ENCODE results near the gene ISYNA1.

DNA sequence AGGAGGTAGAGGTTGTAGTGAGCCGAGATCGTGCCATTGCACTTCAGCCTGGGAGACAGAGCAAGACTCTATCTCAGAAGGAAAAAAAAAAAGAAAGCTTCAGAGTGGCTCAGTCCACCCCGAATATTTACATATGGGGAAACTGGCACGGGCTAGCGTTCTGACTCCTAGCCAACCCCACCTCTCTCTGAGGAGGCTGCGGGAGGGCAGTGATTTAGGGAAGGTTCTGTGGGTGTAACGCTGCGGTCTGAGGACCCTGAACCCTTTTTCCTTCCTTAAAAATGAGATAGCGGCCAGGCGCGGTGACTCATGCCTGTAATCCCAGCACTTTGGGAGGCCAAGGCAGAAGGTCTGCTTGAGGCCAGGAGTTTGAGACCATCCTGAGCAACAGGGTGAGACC, 45.5 kb downstream of the ISYNA1 start:
- TF ChIP-seq POLR2A (IDR thresholded peaks at IDR 0.05; ENCODE audit: low read depth, low read length) = no peak
- TF ChIP-seq, protein P1, sequence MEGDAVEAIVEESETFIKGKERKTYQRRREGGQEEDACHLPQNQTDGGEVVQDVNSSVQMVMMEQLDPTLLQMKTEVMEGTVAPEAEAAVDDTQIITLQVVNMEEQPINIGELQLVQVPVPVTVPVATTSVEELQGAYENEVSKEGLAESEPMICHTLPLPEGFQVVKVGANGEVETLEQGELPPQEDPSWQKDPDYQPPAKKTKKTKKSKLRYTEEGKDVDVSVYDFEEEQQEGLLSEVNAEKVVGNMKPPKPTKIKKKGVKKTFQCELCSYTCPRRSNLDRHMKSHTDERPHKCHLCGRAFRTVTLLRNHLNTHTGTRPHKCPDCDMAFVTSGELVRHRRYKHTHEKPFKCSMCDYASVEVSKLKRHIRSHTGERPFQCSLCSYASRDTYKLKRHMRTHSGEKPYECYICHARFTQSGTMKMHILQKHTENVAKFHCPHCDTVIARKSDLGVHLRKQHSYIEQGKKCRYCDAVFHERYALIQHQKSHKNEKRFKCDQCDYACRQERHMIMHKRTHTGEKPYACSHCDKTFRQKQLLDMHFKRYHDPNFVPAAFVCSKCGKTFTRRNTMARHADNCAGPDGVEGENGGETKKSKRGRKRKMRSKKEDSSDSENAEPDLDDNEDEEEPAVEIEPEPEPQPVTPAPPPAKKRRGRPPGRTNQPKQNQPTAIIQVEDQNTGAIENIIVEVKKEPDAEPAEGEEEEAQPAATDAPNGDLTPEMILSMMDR (conservative IDR thresholded peaks at IDR 0.05; ENCODE audit: low read depth, low read length) = no peak
- TF ChIP-seq RAD21 (IDR thresholded peaks at IDR 0.05; ENCODE audit: low read length) = no peak
- TF ChIP-seq MXI1 (IDR thresholded peaks at IDR 0.05; ENCODE audit: borderline replicate concordance, low read depth, low read length) = no peak
- TF ChIP-seq MAZ (IDR thresholded peaks at IDR 0.05; ENCODE audit: borderline replicate concordance, low read depth, low read length) = no peak
- TF ChIP-seq, protein P2, sequence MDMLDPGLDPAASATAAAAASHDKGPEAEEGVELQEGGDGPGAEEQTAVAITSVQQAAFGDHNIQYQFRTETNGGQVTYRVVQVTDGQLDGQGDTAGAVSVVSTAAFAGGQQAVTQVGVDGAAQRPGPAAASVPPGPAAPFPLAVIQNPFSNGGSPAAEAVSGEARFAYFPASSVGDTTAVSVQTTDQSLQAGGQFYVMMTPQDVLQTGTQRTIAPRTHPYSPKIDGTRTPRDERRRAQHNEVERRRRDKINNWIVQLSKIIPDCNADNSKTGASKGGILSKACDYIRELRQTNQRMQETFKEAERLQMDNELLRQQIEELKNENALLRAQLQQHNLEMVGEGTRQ (IDR thresholded peaks at IDR 0.05; ENCODE audit: low read depth, low read length) = no peak
